T47D (cell line): Measurements from ENCODE around the gene COQ9.

Experiments
- DNase-seq, 2 experiments: peaks; one replicate each; pipeline versions ENCODE4 v3.0.0 to v3.0.0-alpha.2; 2011 to 2012; ENCODE audit warnings: low read depth in 1 of 2, low spot score in 1 of 2
- JUND ChIP-seq: IDR thresholded peaks from 2 replicates; pipeline ENCODE4 v1.6.1; 2012; ENCODE audit warnings: low read depth
- in situ Hi-C: cut with HindIII; loops from 2 replicates; pipeline ENCODE4 v1.10.0; 2016; ENCODE audit warnings: low sequenced_read_pairs, low pct_unique_long_range_greater_than_20kb

COQ9 gene

DNA sequence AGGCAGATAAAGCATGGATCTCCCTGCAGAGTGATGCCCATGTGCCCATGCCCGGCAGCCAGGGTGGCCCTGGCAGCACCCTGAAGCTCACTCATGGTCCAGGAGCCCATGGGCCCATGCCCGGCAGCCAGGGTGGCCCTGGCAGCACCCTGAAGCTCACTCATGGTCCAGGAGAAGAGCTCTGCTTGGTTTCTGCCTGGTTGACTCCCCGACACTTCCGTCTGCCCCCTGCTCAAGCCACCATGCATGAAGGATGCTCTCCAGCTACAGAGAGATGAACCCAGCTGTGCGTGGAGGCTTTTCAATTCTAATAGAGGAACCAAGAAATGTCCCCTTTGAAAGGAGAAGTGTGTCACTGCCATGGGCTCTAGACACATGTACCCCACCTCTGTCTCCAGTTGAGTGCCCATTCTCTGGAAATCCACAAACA is 34.0 kb upstream of the COQ9 start:
- TF ChIP-seq JUND: no peak
- DNase-seq: no peak
- in situ Hi-C loops: no loop called here

- in situ Hi-C loops: no loop called here
- DNase-seq: no peak
Observed at GRCh38 chr16:57413733-57414132, 33.5 kb upstream of the COQ9 start.

DNA sequence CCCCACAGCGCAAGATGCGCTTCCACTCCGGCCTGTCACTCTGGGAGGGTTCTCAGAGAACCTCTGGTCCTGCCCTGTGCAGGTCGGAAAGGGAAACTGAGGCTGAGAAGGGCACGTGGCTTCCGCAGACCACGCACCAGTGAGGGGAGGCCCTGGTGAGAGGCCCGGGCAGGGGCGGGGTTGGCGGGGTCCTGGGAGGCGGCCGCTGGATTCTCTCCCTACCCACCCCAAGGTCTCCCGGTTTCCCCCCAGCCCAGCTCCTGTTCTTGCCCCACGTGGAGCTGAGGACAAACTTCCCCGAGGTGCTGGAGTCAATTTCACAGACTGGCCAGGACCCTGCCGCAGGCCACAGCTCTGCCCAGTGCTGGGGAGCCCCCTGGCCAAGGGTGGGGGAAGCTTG is 31.2 kb upstream of the COQ9 start:
- no peak for DNase-seq
- TF ChIP-seq JUND: no peak
- in situ Hi-C loops: no loop called here

More at GRCh38 chr16:57413733-57414132, 33.5 kb upstream of the COQ9 start:
- no peak for TF ChIP-seq JUND

- DNase-seq: no peak
- in situ Hi-C loops: no loop called here
- TF ChIP-seq JUND: no peak
Observed at GRCh38 chr16:57419506-57419905, 27.8 kb upstream of the COQ9 start.

- in situ Hi-C loops: no loop called here
Observed at GRCh38 chr16:57422026-57422944, 25.0 kb upstream of the COQ9 start.

DNA sequence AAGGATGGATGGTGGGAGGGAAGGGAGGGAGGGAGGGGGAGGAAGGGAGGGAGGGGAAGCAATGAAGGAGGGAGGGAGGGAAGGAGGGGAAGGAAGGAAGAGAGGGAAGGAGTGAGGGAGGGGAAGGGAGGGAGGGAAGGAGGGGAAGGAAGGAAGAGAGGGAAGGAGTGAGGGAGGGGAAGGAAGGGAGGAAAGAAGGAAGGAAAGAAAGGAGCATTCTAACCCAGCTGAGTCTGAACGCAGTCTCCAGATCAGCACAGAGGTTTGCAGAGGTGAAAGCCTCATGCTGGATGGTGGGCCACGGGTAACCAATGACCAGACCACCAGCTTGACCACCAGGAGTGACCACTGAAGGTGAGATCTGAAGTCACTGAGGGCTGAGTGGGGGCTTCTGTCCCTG is 24.1 kb upstream of the COQ9 start:
- TF ChIP-seq JUND: no peak
- DNase-seq: no peak
- in situ Hi-C loops: no loop called here

More at GRCh38 chr16:57422026-57422944, 25.0 kb upstream of the COQ9 start:
- peak in 1 of 2 experiments; percentile 65 for DNase-seq
- no peak for TF ChIP-seq JUND

DNA sequence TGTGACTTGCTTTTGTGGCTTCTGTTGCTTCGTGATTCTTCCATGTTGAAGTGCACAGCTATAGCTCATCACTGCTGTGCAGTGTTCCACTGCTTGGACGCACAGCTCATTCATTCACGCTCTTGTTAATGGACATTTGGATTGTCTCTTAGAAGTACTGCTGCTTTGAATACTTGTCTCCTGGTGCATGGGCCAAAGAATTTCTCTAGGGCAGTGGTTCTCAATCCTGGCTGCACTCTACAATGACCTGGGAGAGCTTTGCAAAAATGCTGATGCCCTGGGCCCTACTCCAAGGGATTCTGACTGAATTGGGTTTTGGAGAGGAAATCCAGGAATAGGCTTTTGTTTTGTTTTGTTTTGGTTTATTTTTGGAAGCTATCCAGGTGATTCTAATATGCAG is 22.7 kb upstream of the COQ9 start:
- in situ Hi-C loops: no loop called here
- no peak for DNase-seq
- no peak for TF ChIP-seq JUND

- in situ Hi-C loops: no loop called here
- no peak for TF ChIP-seq JUND
- DNase-seq: no peak
Observed at GRCh38 chr16:57426356-57426755, 20.9 kb upstream of the COQ9 start.

- in situ Hi-C loops: no loop called here
- no peak for DNase-seq
- no peak for TF ChIP-seq JUND
Observed at GRCh38 chr16:57427307-57427706, 20.0 kb upstream of the COQ9 start.

DNA sequence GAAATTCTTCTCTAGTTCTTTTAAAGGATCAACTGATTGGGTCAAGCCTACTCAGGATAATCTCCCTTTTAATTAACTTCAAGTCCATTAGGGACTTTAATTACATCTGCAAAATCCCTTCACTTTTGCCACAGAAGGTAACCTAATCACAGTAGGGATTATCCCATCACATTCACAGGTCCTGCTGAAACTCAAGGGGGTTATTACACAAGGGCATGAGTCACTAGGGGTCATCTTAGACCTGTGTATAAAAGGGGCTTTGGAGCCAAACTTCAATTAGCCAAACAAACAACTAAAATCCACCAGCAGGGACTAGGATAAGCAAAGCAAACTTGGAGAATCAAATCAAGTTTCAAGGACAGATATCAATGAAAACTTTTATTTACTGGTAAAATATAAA is 19.5 kb upstream of the COQ9 start:
- DNase-seq: no peak
- in situ Hi-C loops: no loop called here
- TF ChIP-seq JUND: no peak

DNA sequence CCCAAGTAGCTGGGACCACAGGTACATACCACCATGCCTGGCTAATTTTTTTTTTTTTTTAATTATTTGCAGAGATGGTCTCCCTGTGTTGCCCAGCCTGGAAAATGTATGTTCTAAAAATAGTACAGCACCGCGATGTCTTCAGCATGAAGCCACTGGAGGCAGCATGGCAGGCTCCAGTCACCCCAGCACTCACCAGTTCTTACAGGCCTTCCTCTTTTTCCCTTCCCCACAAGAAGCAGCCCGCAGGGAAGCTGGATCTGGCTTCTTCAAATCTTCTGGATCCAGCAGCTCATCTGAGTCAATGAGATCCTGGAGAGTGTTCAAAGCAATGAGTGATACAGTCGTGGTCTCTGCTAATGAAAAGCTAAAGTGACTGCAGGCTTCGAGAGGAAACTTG is 16.3 kb upstream of the COQ9 start:
- DNase-seq: no peak
- in situ Hi-C loops: no loop called here
- no peak for TF ChIP-seq JUND

DNA sequence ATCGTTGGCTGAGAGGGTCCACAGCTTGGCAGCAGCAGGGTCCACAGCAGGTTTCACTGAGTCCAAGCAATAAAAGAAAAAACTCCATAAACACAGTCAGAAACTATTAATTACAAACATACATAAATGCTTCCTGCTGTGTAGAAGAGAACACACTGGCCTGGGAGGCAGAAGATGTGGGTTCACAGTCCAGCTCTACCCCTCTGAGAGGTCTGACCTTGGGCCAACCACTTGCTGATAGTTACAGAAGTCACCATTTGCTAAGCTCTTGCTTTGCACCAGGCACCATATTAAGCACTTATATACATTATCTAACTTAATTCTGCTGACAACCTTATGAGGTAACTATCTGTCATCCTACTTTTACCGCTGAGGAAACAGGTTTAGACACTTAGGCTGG is 14.8 kb upstream of the COQ9 start:
- no peak for TF ChIP-seq JUND
- DNase-seq: no peak
- in situ Hi-C loops: no loop called here

DNA sequence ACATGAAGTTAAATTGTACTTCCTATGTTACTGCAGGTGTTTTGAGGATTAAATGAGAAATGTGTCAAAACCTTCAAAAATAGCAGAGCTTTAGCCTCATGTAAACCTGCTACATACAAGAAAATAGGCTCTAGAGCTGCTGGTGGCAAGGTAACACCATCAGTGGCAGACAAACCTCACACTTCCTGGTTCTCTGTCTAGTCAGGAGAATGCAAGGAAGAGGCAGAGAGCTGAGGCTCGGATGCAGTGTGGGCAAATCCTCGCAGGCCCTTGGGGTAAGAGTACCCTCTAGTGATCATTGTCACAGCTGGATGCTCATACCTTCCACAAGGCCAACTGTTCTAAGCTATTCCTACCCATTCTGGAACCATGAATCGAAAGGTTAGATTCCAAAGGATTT is 14.3 kb upstream of the COQ9 start:
- no peak for DNase-seq
- in situ Hi-C loops: no loop called here
- TF ChIP-seq JUND: no peak

DNA sequence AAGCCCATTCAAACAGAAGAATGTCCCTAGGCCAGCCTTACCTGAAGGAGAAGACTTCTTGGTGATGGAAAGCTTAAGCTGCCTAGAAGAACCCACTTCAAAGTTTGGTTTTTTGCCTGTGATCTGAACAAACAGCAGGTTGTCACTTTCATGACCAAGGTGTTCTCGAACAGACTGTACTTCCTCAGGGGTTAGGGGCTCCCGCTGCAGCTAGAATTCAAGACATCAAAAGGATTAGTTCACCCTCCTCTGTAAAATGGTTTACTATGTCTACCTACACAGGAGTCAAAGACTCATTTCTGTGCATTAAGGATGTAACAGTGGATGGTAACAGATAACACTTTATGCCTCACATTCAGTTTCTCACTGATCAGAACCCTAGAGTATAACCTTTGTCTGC is 13.3 kb upstream of the COQ9 start:
- DNase-seq: no peak
- no peak for TF ChIP-seq JUND
- in situ Hi-C loops: no loop called here
